Activated CD4-positive, alpha-beta memory T cell treated with anti-CD3 and anti-CD28 coated beads, Interleukin-2, amount 10 ng/mL, durations not matched to agents 7 days and 5 days (primary cell): ENCODE results near the gene IVL. TPM values are rescaled to one million over a fixed set of nuclear protein-coding genes. Genes with fewer than 3 reads are reported as not detected.

Experiments
- CTCF ChIA-PET: fragments of 350-600 bp; sonication (Branson Sonifier 250); formaldehyde crosslinking; loops from one replicate; lab custom pipeline; 2021; ENCODE audit warnings: antibody characterized with exemption, inconsistent platforms; lab: Charles Lee
- POLR2A ChIA-PET: fragments of 350-600 bp; sonication (Branson Sonifier 250); formaldehyde crosslinking; loops from one replicate; lab custom pipeline; 2021; ENCODE audit warnings: antibody characterized with exemption; lab: Charles Lee
- DNase-seq: peaks from one replicate; pipeline ENCODE4 v3.0.0-alpha.2; 2020
- H3K27ac Mint-ChIP-seq: one replicate; pipeline ENCODE4 v1.8.0; 2021; ENCODE audit warnings: mild to moderate bottlenecking, mixed read lengths
- H3K27me3 Mint-ChIP-seq: one replicate; pipeline ENCODE4 v1.8.0; 2021; ENCODE audit warnings: mixed read lengths
- H3K36me3 Mint-ChIP-seq: one replicate; pipeline ENCODE4 v1.8.0; 2021; ENCODE audit warnings: low read depth, mixed read lengths
- H3K4me1 Mint-ChIP-seq: one replicate; pipeline ENCODE4 v1.8.0; 2021; ENCODE audit warnings: mixed read lengths
- H3K4me3 Mint-ChIP-seq: one replicate; pipeline ENCODE4 v1.8.0; 2021; ENCODE audit warnings: mild to moderate bottlenecking, mixed read lengths
- H3K9me3 Mint-ChIP-seq: one replicate; pipeline ENCODE4 v1.8.0; 2021; ENCODE audit warnings: mixed read lengths
- total RNA-seq, 2 experiments: library from RNA; stranded (reverse); gene quantifications; one replicate each; pipeline ENCODE4 v1.2.3, GENCODE V29; 2021

The IVL gene
- not detected for total RNA-seq

DNA sequence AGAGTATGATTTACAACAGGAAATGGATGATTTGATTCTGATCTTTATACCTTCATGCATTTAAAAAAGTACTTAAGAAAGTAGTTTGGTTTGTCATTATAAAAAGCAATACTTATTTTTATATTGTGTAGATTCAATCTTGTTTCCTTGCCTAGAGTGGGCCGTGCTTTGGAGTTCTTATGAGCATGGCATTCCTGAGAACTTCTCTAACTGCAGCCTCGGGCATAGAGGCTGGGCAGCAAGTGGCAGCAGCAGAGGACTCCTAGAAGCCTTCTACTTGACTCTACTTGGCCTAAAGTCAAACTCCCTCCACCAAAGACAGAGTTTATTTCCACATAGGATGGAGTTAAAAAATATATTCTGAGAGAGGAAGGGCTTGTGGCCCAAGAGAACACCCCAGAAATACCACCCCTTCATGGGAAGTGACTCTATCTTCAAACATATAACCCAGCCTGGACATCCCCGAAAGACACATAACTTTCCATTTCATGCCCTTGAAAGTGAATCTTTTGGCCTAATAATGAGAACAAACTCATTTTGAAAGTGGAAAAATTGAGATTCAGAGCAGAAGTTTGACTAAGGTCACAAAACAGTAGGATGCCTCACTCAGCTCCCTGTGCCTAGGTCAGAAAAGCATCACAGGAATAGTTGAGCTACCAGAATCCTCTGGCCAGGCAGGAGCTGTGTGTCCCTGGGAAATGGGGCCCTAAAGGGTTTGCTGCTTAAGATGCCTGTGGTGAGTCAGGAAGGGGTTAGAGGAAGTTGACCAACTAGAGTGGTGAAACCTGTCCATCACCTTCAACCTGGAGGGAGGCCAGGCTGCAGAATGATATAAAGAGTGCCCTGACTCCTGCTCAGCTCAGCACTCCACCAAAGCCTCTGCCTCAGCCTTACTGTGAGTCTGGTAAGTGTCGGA is at the start of gene IVL:
TSS of gene IVL (plus strand) at position 861 of the 916 bp plus-strand sequence. CDS start 1,252 bp downstream, outside the sequence.
- no peak within 1 kb of the TSS for H3K4me3 Mint-ChIP-seq
- no peaks in the 10 kb centered on the region for H3K4me1 Mint-ChIP-seq
- no peak for DNase-seq
- H3K27me3 Mint-ChIP-seq = peaks cover 14% of the 10 kb centered on the region
- POLR2A ChIA-PET = no interaction called here
- CTCF ChIA-PET = no interaction called here
- no peaks in the 10 kb centered on the region for H3K9me3 Mint-ChIP-seq
- no peak within 1 kb of the TSS for H3K27ac Mint-ChIP-seq
- H3K36me3 Mint-ChIP-seq = no peaks in the 10 kb centered on the region

DNA sequence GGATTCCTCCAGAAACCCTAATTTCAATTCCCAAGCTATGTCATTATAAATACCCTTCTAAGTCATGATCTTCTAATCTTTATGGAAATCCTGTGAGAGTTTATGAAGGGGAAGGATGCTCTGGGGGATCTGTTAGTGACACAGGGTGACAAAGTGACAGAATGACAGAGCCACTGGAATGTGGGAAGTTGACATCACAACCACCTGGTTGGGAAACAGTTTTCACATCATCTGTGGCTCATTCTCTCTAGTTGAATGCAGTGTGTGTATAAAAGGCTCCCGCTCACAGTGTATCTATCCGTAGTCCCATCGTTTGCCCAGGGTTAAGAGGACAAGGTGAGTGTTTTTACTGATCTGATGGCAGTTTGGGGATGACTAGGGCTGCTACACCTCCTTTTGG is 48.6 kb upstream of the IVL start, which contains the start of gene LCE7A:
TSS of gene LCE7A (plus strand) at position 301 of the 400 bp plus-strand sequence. CDS start 702 bp downstream, outside the sequence.
- Mint-ChIP-seq H3K4me1 (no peaks in the 10 kb centered on the region), H3K36me3 (no peaks in the 10 kb centered on the region), H3K4me3 (no peak within 1 kb of the TSS), H3K27ac (no peak within 1 kb of the TSS), H3K27me3 (peaks cover 5% of the 10 kb centered on the region), H3K9me3 (no peaks in the 10 kb centered on the region)
- DNase-seq = no peak
- ChIA-PET POLR2A (no interaction called here), CTCF (interaction anchor here (1.2 kb wide), 1 partner anchor 18 kb away, joined by 3 read pairs; the partner anchor contains the start of gene SMCP)

DNA sequence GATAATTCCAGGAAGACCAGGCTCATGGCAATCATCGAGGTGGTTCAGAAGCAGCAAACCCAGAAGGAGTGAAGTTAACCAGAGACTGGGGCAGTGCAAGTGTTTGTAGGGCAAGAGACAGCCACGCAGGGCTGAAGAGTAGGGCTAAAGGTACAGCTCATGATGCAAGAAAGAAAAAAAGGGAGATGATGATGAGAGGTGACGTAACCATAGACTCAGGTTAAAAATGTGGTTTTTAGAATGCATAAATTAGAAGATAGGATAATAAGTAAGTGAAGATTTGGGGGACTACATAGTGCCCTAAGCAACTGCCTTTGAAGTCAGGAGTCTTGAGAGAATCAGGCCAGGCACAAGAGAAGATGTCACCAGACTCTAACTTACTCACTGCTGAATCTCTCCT is 48.2 kb upstream of the IVL start:
- Mint-ChIP-seq H3K27ac (no peak overlapping the region), H3K27me3 (peaks cover 5% of the 10 kb centered on the region), H3K4me3 (no peak overlapping the region), H3K36me3 (no peaks in the 10 kb centered on the region), H3K9me3 (no peaks in the 10 kb centered on the region), H3K4me1 (no peaks in the 10 kb centered on the region)
- ChIA-PET POLR2A (no interaction called here), CTCF (no interaction called here)
- no peak for DNase-seq

DNA sequence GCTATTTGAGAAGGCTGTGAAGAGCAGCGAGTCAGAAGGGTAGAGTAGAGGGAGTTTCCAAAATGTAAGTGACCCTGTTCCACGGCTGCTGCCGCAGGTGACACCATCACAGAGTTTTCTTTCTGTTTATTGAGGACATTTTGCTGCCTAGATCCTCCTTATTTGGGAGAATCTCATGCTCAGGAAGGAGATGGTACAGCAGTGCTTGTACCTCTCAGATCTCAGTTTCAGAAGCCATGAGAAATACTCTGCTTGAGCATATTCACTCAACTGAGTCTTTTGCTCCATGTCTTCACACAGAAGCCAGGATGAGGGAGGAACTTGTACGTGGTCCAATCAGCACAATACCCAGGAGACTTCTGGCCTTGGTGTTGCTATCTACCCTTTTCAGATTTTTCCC is 47.0 kb upstream of the IVL start:
- DNase-seq = no peak
- no peak overlapping the region for H3K4me3 Mint-ChIP-seq
- CTCF ChIA-PET = no interaction called here
- H3K27me3 Mint-ChIP-seq = peaks cover 5% of the 10 kb centered on the region
- H3K36me3 Mint-ChIP-seq = no peaks in the 10 kb centered on the region
- no peaks in the 10 kb centered on the region for H3K4me1 Mint-ChIP-seq
- POLR2A ChIA-PET = no interaction called here
- no peaks in the 10 kb centered on the region for H3K9me3 Mint-ChIP-seq
- no peak overlapping the region for H3K27ac Mint-ChIP-seq

GRCh38 chr1:152864443-152864842 is 43.9 kb upstream of the IVL start:
- POLR2A ChIA-PET = no interaction called here
- Mint-ChIP-seq H3K36me3 (no peaks in the 10 kb centered on the region), H3K4me3 (no peak overlapping the region), H3K27ac (no peak overlapping the region), H3K9me3 (no peaks in the 10 kb centered on the region), H3K27me3 (peaks cover 1% of the 10 kb centered on the region), H3K4me1 (no peaks in the 10 kb centered on the region)
- no peak for DNase-seq
- CTCF ChIA-PET = interaction anchor here (1.7 kb wide), 1 partner anchor 8 kb away, joined by 4 read pairs; no protein-coding TSS in a partner anchor

DNA sequence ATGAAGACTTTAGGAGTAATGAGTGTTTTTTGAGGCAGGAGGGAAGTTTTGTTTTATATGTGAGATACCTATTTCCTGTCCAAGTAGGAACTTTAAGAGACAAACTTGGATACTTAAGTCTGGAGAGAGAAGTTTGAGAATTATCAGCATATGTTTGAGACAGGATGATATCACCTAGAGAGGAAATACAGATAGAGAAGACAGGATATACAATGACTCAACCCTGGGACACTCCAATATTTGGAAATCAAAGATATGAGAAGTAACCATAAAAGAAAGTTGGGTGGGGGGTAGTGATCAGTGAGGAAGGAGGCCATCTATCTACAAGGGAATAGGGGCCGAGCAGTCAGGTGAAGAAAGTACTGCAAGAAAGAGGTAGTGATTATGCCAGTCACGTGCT is 42.0 kb upstream of the IVL start:
- POLR2A ChIA-PET = no interaction called here
- H3K27me3 Mint-ChIP-seq = peaks cover 4% of the 10 kb centered on the region
- CTCF ChIA-PET = interaction anchor here (0.6 kb wide), 1 partner anchor 212 kb away, joined by 3 read pairs; no protein-coding TSS in a partner anchor
- H3K4me1 Mint-ChIP-seq = no peaks in the 10 kb centered on the region
- no peaks in the 10 kb centered on the region for H3K9me3 Mint-ChIP-seq
- no peaks in the 10 kb centered on the region for H3K36me3 Mint-ChIP-seq
- DNase-seq = no peak
- H3K4me3 Mint-ChIP-seq = no peak overlapping the region
- H3K27ac Mint-ChIP-seq = no peak overlapping the region

DNA sequence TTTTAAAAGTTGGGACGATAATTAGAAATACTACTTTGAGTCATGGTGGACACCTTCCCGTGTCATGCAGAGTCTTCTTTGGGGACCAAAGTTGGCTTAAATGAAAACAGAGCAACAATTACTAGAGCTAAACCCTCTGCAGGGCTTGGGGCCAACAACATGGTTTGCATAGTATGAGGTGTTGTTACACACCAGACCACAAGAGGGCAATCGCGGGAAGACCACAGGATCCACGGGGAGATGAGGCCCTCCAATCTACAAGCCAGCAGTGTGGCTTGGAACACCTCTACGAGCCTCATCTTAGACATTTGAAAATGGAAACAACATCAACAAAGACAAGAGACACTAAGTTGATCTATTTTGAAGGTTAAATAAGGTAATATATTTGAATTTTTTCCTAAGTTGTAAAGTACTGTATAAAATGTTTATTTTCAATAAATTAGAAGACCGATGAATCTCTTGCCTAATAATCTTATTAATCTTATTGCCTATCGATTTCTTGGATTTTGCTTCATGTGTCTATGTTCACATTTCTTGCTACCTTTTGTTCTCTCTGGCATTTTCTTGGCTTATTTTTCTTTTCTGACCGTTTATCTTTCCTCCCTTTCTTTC is 38.4 kb upstream of the IVL start:
- peak; percentile 59 for DNase-seq
- Mint-ChIP-seq H3K27me3 (peaks cover 3% of the 10 kb centered on the region), H3K9me3 (no peaks in the 10 kb centered on the region), H3K4me1 (no peaks in the 10 kb centered on the region), H3K36me3 (no peaks in the 10 kb centered on the region), H3K27ac (no peak overlapping the region), H3K4me3 (no peak overlapping the region)
- ChIA-PET POLR2A (no interaction called here), CTCF (interaction anchor here (0.9 to 1.6 kb wide), 7 partner anchors 9 to 358 kb away, joined by 3 to 5 read pairs (median 3); no protein-coding TSS in a partner anchor)

- no peaks in the 10 kb centered on the region for H3K4me1 Mint-ChIP-seq
- no peaks in the 10 kb centered on the region for H3K36me3 Mint-ChIP-seq
- H3K27me3 Mint-ChIP-seq = peaks cover 3% of the 10 kb centered on the region
- no peak overlapping the region for H3K4me3 Mint-ChIP-seq
- H3K9me3 Mint-ChIP-seq = no peaks in the 10 kb centered on the region
- DNase-seq = no peak
- no peak overlapping the region for H3K27ac Mint-ChIP-seq
- CTCF ChIA-PET = interaction anchor here (0.9 to 1.6 kb wide), 7 partner anchors 8 to 357 kb away, joined by 3 to 5 read pairs (median 3); no protein-coding TSS in a partner anchor
- POLR2A ChIA-PET = no interaction called here
Observed at GRCh38 chr1:152870831-152871730, 37.3 kb upstream of the IVL start.

DNA sequence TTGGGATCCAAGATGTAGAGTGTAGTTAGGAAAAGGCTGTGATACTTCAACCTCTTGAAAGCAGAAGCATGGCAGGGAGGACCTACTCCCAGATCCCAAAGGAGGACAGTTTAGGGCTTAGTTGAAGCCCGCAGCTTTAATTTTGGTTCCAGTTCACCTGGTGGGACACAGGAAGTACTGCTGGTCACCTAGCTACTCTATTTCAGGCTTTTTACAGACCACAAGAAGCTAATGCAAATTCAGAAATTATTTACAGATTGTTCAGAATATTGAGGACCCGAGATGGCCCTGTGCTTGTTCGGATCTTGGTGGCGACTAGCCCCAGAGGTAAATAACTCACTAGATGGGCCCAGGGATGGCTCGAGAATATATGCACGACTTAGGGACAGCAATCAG is 36.6 kb upstream of the IVL start:
- POLR2A ChIA-PET = no interaction called here

DNA sequence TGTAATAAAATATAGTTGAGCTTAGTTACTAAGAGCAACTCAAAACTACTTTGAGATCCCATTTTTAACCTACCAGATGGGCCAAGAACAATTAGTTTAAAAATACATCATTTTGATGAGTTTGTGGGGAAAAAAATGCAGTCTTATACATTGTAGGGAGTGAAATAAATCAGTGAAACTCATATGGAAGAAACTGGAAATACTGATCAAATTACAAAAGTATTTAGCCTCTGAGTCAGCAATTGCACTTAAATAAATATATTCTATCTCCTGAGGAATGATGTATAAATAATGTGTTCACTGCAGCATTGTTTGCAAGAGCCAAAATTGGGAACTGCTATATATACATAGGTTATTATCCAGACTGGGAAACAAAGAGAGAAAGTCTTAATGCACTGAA is 34.9 kb upstream of the IVL start:
- no peaks in the 10 kb centered on the region for H3K36me3 Mint-ChIP-seq
- POLR2A ChIA-PET = no interaction called here
- no peak for DNase-seq
- H3K27ac Mint-ChIP-seq = no peak overlapping the region
- no peaks in the 10 kb centered on the region for H3K4me1 Mint-ChIP-seq
- no peak overlapping the region for H3K4me3 Mint-ChIP-seq
- H3K27me3 Mint-ChIP-seq = peaks cover 3% of the 10 kb centered on the region
- H3K9me3 Mint-ChIP-seq = no peaks in the 10 kb centered on the region
- CTCF ChIA-PET = no interaction called here

More for the DNA sequence above, 36.6 kb upstream of the IVL start:
- no peaks in the 10 kb centered on the region for H3K36me3 Mint-ChIP-seq
- DNase-seq = no peak
- CTCF ChIA-PET = interaction anchor here (1.4 to 1.6 kb wide), 2 partner anchors 9 to 12 kb away, joined by 4 to 5 read pairs; no protein-coding TSS in a partner anchor
- H3K27ac Mint-ChIP-seq = no peak overlapping the region
- peaks cover 3% of the 10 kb centered on the region for H3K27me3 Mint-ChIP-seq
- H3K4me1 Mint-ChIP-seq = no peaks in the 10 kb centered on the region
- no peaks in the 10 kb centered on the region for H3K9me3 Mint-ChIP-seq
- no peak overlapping the region for H3K4me3 Mint-ChIP-seq

DNA sequence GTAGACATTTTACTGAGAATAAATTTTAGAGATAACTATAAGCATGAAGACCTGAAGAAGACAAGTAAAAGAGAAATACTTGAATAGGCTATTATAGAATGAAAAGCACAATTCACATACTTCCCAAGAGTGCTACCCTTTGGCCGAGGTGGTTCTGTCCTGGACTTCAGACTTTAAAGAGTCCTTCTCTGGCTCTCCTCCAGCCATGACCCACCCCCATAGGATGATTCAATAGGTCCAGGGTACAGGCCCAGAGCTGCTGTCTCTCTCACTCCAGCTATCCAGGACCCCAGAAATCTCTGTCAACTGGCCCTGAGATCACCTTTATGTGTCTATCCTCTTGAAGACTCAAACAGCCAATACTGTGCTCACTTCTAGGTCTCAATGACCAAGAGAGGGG is 31.5 kb upstream of the IVL start:
- Mint-ChIP-seq H3K4me3 (no peak overlapping the region), H3K27me3 (no peaks in the 10 kb centered on the region), H3K9me3 (no peaks in the 10 kb centered on the region), H3K4me1 (no peaks in the 10 kb centered on the region), H3K36me3 (no peaks in the 10 kb centered on the region), H3K27ac (no peak overlapping the region)
- CTCF ChIA-PET = no interaction called here
- DNase-seq = no peak
- POLR2A ChIA-PET = no interaction called here

GRCh38 chr1:152878042-152878441 is 30.3 kb upstream of the IVL start, which contains the start of gene SMCP:
SMCP (plus strand) TSS chr1:152878322; CDS start chr1:152884423, 6,101 bp downstream.
- Mint-ChIP-seq H3K27me3 (no peaks in the 10 kb centered on the region), H3K27ac (no peak within 1 kb of the TSS), H3K4me3 (no peak within 1 kb of the TSS), H3K36me3 (no peaks in the 10 kb centered on the region), H3K9me3 (no peaks in the 10 kb centered on the region), H3K4me1 (no peaks in the 10 kb centered on the region)
- no peak for DNase-seq
- CTCF ChIA-PET = interaction anchor here (1.3 kb wide), 1 partner anchor 19 kb away, joined by 3 read pairs; no protein-coding TSS in a partner anchor
- POLR2A ChIA-PET = no interaction called here
